SU-DHL-6 (cell line): ENCODE data around the gene NT5C.

Experiments used
- H2AFZ ChIP-seq: fragments of 200-600 bp; sonication (generic); 2 replicates; pipeline ENCODE4 v1.6.1; 2014; ENCODE audit warnings: low read depth, mild to moderate bottlenecking, moderate library complexity, mixed read lengths, antibody characterized with exemption, low read length; ENCODE audit not compliant: severe bottlenecking
- H3F3A ChIP-seq: fragments of 200-600 bp; shearing (Covaris generic); 2 replicates; pipeline ENCODE4 v1.6.0; 2016; ENCODE audit warnings: antibody characterized with exemption, mild to moderate bottlenecking; ENCODE audit not compliant: insufficient read depth
- H3K27ac ChIP-seq: fragments of 200-600 bp; sonication (generic); 2 replicates; pipeline ENCODE4 v1.5.1; 2016; ENCODE audit warnings: low read depth, mild to moderate bottlenecking, low read length, moderate library complexity, mixed read lengths
- H3K27me3 ChIP-seq: fragments of 200-600 bp; sonication (generic), shearing (Covaris generic); 2 replicates; pipeline ENCODE4 v1.6.0; 2014; ENCODE audit warnings: mild to moderate bottlenecking, low read length
- H3K36me3 ChIP-seq: fragments of 200-600 bp; sonication (generic); 2 replicates; pipeline ENCODE4 v1.6.1; 2014; ENCODE audit warnings: mild to moderate bottlenecking, low read length, mixed read lengths
- H3K4me2 ChIP-seq: fragments of 300-600, 200-600 bp; shearing (Covaris generic), sonication (generic); 2 replicates; pipeline ENCODE4 v1.6.0; 2014; ENCODE audit warnings: low read length, low read depth, mild to moderate bottlenecking; ENCODE audit not compliant: poor library complexity, severe bottlenecking
- H3K4me3 ChIP-seq: fragments of 200-600 bp; sonication (generic); 2 replicates; pipeline ENCODE4 v1.5.1; 2014; ENCODE audit warnings: antibody characterized with exemption, low read length, mild to moderate bottlenecking, mixed read lengths; ENCODE audit not compliant: insufficient read depth, poor library complexity, severe bottlenecking
- H3K79me2 ChIP-seq: fragments of 200-600 bp; sonication (generic); 2 replicates; pipeline ENCODE4 v1.6.1; 2014; ENCODE audit warnings: mild to moderate bottlenecking, low read length, moderate library complexity; ENCODE audit not compliant: insufficient read depth
- H3K9ac ChIP-seq: fragments of 200-600 bp; sonication (generic); 2 replicates; pipeline ENCODE4 v1.7.0; 2014; ENCODE audit warnings: mild to moderate bottlenecking, low read length
- H3K9me2 ChIP-seq: fragments of 200-600 bp; sonication (generic); replicated peaks from 2 replicates; pipeline ENCODE4 v1.6.1; 2014; ENCODE audit warnings: low read length; ENCODE audit not compliant: insufficient read depth
- H3K9me3 ChIP-seq: fragments of 200-600 bp; sonication (generic); 2 replicates; pipeline ENCODE4 v1.6.1; 2014; ENCODE audit warnings: low read length, mixed read lengths; ENCODE audit not compliant: insufficient read depth
- H4K20me1 ChIP-seq: fragments of 200-600 bp; sonication (generic); 2 replicates; pipeline ENCODE4 v1.6.1; 2014; ENCODE audit warnings: low read depth, mild to moderate bottlenecking, antibody characterized with exemption, low read length, moderate library complexity, mixed read lengths
- EZH2phosphoT487 ChIP-seq: fragments of 200-600 bp; sonication (generic), shearing (Covaris generic); conservative IDR thresholded peaks from 2 replicates; pipeline ENCODE4 v1.6.1; 2018; ENCODE audit warnings: mild to moderate bottlenecking, antibody characterized with exemption, low read length, moderate library complexity, mixed read lengths
- TF ChIP-seq, protein P1 (sequence below): fragments of 200-600 bp; sonication (generic); IDR thresholded peaks from one replicate; pipeline ENCODE4 v1.5.1; 2017; ENCODE audit warnings: antibody characterized with exemption, mild to moderate bottlenecking, low read length, moderate library complexity; ENCODE audit not compliant: insufficient read depth, poor library complexity, severe bottlenecking

The NT5C gene

DNA sequence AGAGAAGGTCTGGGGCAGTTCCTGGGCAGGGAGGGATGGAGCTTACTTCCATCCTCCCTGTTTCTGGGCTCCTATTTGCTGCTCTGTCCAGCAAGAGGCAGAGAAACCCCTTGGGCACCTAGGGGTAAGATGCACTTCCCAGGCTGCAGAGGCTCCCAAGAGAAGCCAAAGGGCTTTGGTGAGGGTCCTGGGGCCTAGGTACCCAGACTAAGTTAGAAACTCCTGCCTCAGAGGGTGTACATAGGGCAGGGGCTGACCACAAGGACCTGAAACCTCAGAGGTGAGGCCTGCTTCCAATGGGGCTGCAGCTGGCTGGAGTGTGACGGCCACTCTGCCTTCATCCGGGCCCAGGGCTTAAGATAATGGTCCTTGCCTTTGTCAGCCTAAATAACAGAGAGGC is 23.3 kb downstream of the NT5C start:
- TF ChIP-seq, protein P1, sequence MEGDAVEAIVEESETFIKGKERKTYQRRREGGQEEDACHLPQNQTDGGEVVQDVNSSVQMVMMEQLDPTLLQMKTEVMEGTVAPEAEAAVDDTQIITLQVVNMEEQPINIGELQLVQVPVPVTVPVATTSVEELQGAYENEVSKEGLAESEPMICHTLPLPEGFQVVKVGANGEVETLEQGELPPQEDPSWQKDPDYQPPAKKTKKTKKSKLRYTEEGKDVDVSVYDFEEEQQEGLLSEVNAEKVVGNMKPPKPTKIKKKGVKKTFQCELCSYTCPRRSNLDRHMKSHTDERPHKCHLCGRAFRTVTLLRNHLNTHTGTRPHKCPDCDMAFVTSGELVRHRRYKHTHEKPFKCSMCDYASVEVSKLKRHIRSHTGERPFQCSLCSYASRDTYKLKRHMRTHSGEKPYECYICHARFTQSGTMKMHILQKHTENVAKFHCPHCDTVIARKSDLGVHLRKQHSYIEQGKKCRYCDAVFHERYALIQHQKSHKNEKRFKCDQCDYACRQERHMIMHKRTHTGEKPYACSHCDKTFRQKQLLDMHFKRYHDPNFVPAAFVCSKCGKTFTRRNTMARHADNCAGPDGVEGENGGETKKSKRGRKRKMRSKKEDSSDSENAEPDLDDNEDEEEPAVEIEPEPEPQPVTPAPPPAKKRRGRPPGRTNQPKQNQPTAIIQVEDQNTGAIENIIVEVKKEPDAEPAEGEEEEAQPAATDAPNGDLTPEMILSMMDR, result no peak
- TF ChIP-seq EZH2phosphoT487, result no peak
- no peaks in the 10 kb centered on the region for H3K36me3 ChIP-seq

DNA sequence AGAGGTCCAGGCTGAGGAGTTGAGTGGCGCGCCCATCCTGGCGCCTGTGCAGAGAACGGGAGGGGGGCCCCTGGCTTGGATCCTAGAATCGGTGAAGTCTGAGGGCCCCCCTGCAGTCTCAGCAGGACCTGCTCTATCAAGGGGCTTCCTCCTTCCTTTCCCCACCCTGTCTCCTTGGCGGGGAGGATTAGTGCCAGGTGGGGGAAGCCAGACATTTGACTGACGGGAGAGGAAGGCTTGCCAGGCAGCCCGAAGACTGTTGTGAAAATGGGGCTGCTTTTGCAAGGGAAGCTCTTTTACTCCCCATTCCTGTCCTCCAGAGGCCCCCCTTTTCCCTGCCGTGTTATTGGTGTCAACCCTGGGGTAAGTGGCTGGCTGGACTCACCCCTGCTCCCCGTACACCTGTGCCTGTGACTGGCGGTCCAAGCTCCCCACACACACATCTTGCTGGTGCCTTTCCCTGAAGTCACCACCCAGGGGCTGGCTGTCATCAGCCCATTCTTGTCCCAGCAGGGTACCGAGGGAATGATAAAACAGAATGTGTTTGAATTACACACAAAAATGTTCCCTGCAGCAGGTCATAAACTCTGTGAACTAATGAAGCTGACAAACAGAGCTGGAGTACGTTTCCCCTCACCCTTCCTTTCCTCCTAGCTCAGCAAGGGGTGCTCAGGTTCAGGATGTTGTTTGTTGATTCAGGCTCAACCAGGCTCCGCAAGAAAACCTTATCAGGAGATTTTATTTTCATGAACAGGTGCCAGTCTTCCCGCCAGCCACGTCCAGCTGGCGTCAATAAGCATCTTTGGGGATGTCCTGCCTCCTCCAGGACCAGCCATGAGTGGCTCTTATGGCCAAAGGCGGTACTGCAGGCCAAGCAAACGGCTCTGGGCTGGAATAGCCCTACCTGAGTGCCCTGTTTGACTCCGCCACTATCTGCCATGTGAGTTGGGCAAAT is 26.1 kb downstream of the NT5C start:
- Histone ChIP-seq H3K36me3 (no peaks in the 10 kb centered on the region), H2AFZ (no peak overlapping the region), H3K9me3 (no peaks in the 10 kb centered on the region), H3F3A (0 out of 2 replicates have a peak, but pooled peaks cover 9% of the 10 kb centered on the region), H3K27ac (no peak overlapping the region), H3K9me2 (no peaks in the 10 kb centered on the region), H3K4me2 (no peak overlapping the region), H3K4me3 (no peak overlapping the region), H4K20me1 (no peaks in the 10 kb centered on the region), H3K9ac (no peak overlapping the region), H3K27me3 (no peaks in the 10 kb centered on the region), H3K79me2 (0 out of 2 replicates have a peak, but pooled peaks cover 2% of the 10 kb centered on the region)
- TF ChIP-seq, protein P1, result peak; percentile 48
- TF ChIP-seq EZH2phosphoT487, result no peak

More for the DNA sequence above, 23.3 kb downstream of the NT5C start:
- Histone ChIP-seq H2AFZ (no peak overlapping the region), H3K9ac (no peak overlapping the region), H3F3A (peaks cover 16% of the 10 kb centered on the region; the same call in 1 of the 2 replicates), H3K27ac (no peak overlapping the region), H3K27me3 (no peaks in the 10 kb centered on the region), H3K9me3 (no peaks in the 10 kb centered on the region), H3K79me2 (0 out of 2 replicates have a peak, but pooled peaks cover 5% of the 10 kb centered on the region), H4K20me1 (no peaks in the 10 kb centered on the region), H3K4me2 (no peak overlapping the region), H3K4me3 (no peak overlapping the region), H3K9me2 (no peaks in the 10 kb centered on the region)

DNA sequence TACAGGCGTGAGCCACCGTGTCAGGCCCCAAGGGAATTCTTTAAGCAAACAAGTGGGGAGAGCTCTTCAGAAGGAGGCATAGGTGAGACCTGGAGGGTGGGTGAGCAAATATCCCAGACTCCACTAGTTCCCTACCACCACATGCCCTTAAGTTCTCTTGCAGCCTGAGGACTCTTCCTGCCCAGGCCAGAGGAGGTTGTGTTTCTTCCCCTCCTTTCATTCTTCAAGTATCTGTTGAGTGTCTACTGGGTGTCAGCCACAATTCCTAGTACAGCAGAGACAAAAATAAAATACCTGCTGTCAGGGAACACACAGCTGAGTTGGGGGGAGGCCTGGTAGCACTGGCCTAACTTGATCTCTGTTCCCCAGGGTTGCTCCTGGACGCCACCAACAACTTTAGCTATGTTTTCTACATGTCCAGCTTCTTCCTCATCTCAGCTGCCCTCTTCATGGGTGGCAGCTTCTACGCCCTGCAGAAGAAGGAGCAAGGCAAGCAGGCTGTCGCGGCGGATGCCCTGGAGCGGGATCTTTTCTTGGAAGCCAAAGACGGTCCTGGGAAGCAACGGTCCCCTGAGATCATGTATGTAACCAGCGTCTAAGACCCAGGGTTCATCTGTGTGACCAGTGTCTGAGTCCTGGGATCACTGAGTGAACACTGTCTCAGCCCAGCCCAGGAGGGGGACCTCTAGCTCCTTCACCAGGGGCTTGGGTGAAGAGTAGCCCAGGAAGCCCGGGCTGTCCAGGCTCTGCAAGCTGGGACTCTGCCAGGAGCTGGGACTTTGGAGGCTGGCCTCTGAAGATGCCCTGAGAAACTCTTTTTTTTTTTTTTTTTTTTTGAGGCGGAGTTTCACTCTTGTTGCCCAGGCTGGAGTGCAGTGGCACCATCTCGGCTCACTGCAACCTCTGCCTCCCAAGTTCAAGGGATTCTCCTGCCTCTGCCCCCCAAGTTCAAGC is 27.7 kb downstream of the NT5C start:
- Histone ChIP-seq H3F3A (0 out of 2 replicates have a peak, but pooled peaks cover 7% of the 10 kb centered on the region), H3K9ac (no peak overlapping the region), H3K4me3 (no peak overlapping the region), H3K4me2 (no peak overlapping the region), H3K9me2 (no peaks in the 10 kb centered on the region), H3K27ac (no peak overlapping the region), H3K36me3 (no peaks in the 10 kb centered on the region), H3K27me3 (no peaks in the 10 kb centered on the region), H3K9me3 (no peaks in the 10 kb centered on the region), H2AFZ (no peak overlapping the region), H3K79me2 (no peaks in the 10 kb centered on the region), H4K20me1 (no peaks in the 10 kb centered on the region)
- no peak for TF ChIP-seq EZH2phosphoT487
- TF ChIP-seq, protein P1, result no peak
